ENCODE data around the gene PRDM8. TPM values are rescaled to one million over a fixed set of nuclear protein-coding genes. Genes with fewer than 3 reads are reported as not detected.

PRDM8 gene
- total RNA-seq, 1 experiment from 2014 or later: 0.07 TPM

DNA sequence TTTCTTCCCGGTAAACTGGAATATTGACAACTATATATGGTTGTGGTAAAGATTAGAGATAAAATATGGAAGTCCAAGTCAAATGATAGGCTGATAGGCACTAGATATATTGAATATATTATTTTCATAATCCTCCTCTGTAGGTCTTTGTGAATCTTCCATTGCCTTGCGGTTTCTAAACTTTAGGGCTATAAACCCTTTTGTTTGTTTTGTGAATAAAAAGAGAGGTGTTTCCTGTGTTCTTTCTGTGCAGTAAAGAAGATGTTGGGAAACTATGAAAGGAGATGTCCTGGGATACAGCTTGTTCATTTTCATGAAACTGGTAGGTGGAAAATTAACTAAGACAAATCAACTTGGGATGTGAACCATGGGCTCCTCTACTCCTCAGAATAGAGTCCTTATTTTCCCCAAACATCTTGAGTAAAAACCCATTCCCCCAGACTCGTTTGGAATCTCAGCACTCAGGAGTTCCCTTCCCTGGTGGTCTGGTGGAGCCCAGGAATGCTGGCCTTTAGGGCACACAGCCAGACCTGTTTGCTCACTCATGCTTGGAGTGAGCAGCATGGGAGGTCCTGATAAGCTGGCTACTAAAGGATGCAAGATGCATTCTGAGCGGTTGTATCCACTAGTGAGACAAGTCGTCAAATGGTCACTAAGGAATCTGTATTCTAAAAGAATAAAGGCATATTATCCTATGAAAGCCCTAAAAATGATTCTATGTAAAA lies 22.2 kb downstream of the PRDM8 start:
- Histone ChIP-seq H3K4me3 (ENCODE audit: insufficient read depth, low read depth, low read length) (no peak overlapping the region), H3K36me3 (replicated peaks; ENCODE audit: control insufficient read depth, insufficient read depth, low read length) (no peaks in the 10 kb centered on the region), H3K27me3 (ENCODE audit: control insufficient read depth, insufficient read depth, low read length) (peaks cover 5% of the 10 kb centered on the region)
- no peak for DNase-seq

DNA sequence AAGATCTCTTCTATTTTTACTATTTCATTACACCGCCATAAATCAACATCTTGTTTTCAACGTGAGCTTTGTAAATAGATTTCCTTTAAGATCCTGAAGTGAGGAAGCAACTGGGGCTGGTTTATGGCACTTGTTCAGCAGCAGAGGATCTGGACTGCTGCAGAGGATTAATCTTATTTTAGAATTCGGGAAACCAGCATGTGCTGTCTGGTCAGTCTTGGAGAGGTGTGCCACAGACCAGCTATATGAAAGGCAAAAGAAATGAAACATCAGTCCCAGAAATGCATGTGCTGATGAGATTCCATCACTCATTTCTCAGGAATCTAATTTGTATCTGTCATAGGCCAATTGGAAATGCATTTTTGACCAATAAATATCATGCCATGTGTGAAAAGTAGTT lies 23.4 kb downstream of the PRDM8 start:
- H3K36me3 ChIP-seq (replicated peaks; ENCODE audit: control insufficient read depth, insufficient read depth, low read length): no peaks in the 10 kb centered on the region
- H3K27me3 ChIP-seq (ENCODE audit: control insufficient read depth, insufficient read depth, low read length): peaks cover 4% of the 10 kb centered on the region
- no peak overlapping the region for H3K4me3 ChIP-seq (ENCODE audit: insufficient read depth, low read depth, low read length)
- DNase-seq: no peak

DNA sequence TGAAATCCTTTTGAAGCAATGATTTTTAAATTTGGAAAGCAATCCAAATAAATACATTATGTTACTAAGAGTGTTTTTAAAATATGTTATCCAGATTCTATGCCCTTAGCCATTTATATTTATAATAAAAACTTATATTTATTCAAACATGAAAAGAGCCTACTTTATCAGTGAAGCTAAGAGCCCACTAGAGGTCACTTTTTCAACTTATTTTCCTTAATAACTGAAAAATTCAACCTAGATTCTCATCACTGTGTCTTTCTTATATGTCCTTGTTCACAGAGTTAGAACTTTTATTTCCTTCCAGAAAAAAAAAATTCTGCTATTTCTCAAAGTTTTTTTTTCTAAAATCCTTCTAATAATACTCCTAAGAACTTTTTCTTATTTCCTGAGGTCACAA lies 23.9 kb downstream of the PRDM8 start:
- no peak for DNase-seq
- Histone ChIP-seq H3K27me3 (ENCODE audit: control insufficient read depth, insufficient read depth, low read length) (peaks cover 4% of the 10 kb centered on the region), H3K4me3 (ENCODE audit: insufficient read depth, low read depth, low read length) (no peak overlapping the region), H3K36me3 (replicated peaks; ENCODE audit: control insufficient read depth, insufficient read depth, low read length) (no peaks in the 10 kb centered on the region)

DNA sequence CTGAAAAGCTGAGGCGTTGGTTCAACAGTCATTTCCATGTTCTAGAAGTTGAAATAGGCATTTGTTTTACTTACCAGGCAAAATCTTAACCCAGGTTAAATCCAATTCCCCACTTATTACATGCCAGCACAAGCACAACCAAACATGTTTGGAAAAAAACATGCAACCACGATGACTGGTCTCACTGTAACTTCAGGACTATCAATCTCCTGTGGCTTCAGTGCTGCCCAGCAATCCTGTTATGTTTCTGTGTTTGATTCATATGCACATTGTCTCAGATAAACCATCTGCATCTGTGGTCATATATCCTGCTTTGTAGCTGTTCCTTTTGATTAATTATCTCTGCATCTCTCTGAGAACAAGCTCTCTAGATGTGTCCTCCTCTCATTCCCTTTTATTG lies 28.3 kb downstream of the PRDM8 start:
- no peaks in the 10 kb centered on the region; the same call in 1 of the 2 replicates for H3K27me3 ChIP-seq (ENCODE audit: control insufficient read depth, insufficient read depth, low read length)
- no peak for DNase-seq
- no peak overlapping the region for H3K4me3 ChIP-seq (ENCODE audit: insufficient read depth, low read depth, low read length)
- no peaks in the 10 kb centered on the region for H3K36me3 ChIP-seq (replicated peaks; ENCODE audit: control insufficient read depth, insufficient read depth, low read length)

DNA sequence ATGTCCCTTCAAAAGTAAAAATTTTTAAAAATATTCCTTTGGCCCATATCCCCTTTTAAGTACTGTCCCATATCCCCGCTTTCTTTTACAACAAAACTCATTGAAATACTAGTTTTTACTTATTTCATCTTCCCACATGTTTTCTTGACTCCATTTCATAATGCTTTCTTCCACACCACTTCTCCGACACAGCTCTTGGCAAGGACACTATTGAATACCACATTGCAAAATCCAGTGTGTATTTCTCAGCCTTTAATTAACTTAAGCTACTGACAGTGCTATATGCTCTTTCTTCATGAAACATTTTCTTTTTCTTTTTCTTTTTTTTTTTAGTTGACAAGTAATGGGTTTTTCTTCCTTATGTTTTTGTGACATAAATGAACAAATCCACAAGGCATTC lies 28.8 kb downstream of the PRDM8 start:
- no peak overlapping the region for H3K4me3 ChIP-seq (ENCODE audit: insufficient read depth, low read depth, low read length)
- no peaks in the 10 kb centered on the region for H3K36me3 ChIP-seq (replicated peaks; ENCODE audit: control insufficient read depth, insufficient read depth, low read length)
- H3K27me3 ChIP-seq (ENCODE audit: control insufficient read depth, insufficient read depth, low read length): no peaks in the 10 kb centered on the region; the same call in 1 of the 2 replicates
- no peak for DNase-seq

DNA sequence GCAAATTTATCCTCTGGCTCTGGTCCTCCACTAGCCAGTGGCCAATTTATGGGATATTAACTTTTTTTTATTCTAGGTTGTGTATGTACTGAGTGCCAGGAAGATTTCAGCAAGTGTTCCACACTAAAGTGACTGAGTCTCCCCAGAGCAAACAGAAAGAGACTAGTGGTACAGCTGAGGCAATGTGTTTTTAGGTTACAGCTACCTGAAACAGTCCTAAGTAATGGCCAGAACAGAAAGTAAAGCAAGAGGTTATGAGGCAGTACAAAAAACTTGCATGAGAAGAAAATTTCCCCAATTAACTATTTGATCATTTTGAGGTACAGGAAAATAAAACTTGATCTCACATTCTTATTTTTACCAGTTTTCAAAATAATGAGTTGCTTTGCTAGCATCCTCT lies 31.2 kb downstream of the PRDM8 start:
- H3K27me3 ChIP-seq (ENCODE audit: control insufficient read depth, insufficient read depth, low read length): no peaks in the 10 kb centered on the region; the same call in 1 of the 2 replicates
- H3K4me3 ChIP-seq (ENCODE audit: insufficient read depth, low read depth, low read length): no peak overlapping the region
- no peak for DNase-seq
- H3K36me3 ChIP-seq (replicated peaks; ENCODE audit: control insufficient read depth, insufficient read depth, low read length): no peaks in the 10 kb centered on the region

DNA sequence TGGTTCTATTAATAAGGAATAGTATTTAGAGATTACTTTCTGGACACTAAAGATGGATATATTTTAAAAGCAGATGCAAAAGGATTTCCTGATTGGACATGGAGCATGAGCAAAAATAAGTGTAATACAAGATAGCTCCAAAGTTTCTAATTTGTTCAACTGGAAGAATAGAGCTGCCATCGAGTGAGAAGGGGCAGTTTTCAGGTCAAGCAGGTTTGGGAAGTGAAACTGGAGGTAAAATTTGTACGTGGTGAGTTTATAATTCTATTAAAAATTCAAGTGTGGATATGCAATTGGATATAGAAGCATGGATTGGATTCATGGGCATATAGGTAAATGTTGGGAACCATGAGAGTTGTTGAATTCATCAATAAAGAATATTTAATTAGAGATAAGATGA lies 31.8 kb downstream of the PRDM8 start:
- no peak for DNase-seq
- no peaks in the 10 kb centered on the region; the same call in 1 of the 2 replicates for H3K27me3 ChIP-seq (ENCODE audit: control insufficient read depth, insufficient read depth, low read length)
- no peak overlapping the region for H3K4me3 ChIP-seq (ENCODE audit: insufficient read depth, low read depth, low read length)
- no peaks in the 10 kb centered on the region for H3K36me3 ChIP-seq (replicated peaks; ENCODE audit: control insufficient read depth, insufficient read depth, low read length)

DNA sequence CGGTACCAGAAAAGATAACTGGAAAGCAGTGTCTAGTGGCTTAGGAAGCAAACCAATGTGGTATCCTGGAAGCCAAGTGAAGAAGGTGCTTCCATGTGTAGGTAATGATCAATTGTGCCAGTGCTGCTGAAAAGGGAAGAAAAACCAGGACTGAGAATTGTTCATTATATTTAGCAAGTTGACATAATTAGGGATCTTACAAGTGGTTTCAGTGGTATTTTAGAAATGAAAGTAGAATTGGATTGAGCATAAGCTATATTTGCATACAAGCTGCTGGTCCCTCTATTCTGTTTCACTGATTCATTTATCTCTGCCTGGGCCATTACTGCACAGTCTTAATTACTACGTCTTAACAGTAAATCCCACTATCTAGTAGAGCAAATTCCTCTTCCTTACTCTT lies 32.3 kb downstream of the PRDM8 start:
- no peak overlapping the region for H3K4me3 ChIP-seq (ENCODE audit: insufficient read depth, low read depth, low read length)
- DNase-seq: no peak
- H3K27me3 ChIP-seq (ENCODE audit: control insufficient read depth, insufficient read depth, low read length): no peaks in the 10 kb centered on the region; the same call in 1 of the 2 replicates
- H3K36me3 ChIP-seq (replicated peaks; ENCODE audit: control insufficient read depth, insufficient read depth, low read length): no peaks in the 10 kb centered on the region

DNA sequence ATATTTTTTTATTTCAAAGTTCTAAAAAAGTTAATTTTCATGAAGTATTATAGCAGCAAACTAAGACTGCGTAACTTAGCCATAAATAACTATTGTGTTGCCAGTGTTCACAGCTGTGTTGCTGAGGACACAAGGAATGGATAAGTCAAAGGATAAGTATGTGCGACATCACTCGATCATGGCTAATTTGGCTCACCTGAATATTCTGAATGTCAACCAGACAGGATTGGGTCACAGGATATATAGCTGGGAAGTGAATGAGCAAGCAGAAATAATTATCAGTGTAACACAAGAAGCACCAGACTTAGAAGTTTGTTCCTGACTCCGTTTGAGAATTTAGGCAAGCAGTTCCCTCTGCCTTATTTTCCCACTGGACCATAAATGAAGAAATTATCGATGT lies 33.9 kb downstream of the PRDM8 start:
- no peaks in the 10 kb centered on the region; the same call in 1 of the 2 replicates for H3K27me3 ChIP-seq (ENCODE audit: control insufficient read depth, insufficient read depth, low read length)

DNA sequence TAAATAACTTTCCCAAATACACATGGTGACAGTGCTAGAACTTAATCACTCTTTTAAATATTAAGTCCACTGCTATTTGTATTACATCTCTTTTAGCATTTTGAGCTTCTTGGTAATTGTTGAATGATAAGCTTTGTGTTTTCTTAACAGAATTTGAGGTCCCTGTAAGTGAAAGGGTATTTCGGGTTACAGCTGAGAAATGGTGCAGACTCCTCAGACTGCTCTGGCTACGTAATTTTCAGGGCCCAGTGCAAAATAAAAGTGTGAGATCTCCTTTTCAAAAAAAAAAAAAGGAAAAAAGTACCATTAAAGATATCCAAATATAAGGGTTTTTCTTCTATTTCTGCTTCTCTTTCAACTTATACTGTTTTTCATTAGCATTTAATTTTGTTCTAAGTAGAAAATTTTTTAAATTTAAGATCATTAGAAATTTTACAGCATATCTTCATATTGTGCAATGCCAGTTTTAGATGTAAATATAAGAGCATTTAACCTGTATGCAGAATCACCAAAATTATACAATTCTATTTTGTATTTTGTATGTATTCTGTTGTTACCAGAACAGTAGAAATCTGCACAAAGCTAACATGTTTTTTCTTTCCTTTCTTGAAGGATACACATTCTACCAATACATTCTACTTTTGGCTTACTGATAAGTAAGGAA lies 35.5 kb downstream of the PRDM8 start:
- Histone ChIP-seq H3K4me3 (ENCODE audit: insufficient read depth, low read depth, low read length) (no peak overlapping the region), H3K27me3 (ENCODE audit: control insufficient read depth, insufficient read depth, low read length) (no peaks in the 10 kb centered on the region; the same call in 1 of the 2 replicates), H3K36me3 (replicated peaks; ENCODE audit: control insufficient read depth, insufficient read depth, low read length) (no peaks in the 10 kb centered on the region)
- no peak for DNase-seq

More for the DNA sequence above, 33.9 kb downstream of the PRDM8 start:
- H3K4me3 ChIP-seq (ENCODE audit: insufficient read depth, low read depth, low read length): no peak overlapping the region
- no peaks in the 10 kb centered on the region for H3K36me3 ChIP-seq (replicated peaks; ENCODE audit: control insufficient read depth, insufficient read depth, low read length)
- no peak for DNase-seq

DNA sequence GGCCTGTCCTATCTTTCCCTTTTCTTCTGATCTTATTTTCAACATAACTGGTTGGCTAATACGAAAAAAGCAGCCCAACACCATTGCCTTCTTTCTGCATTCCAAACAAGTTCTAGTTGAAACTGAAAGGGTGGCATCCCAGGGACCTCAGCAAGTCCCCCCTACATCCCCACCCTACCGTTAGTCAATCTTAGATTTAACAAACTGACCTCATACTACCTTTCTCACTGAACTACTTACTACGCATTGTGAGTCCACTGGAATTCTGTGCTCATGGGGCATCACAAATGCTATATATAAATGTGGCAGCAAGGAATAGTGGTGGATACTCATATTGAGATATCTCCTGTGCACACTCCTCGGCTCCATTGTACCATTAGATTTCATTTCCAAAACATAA lies 36.1 kb downstream of the PRDM8 start:
- H3K27me3 ChIP-seq (ENCODE audit: control insufficient read depth, insufficient read depth, low read length): no peaks in the 10 kb centered on the region
- H3K4me3 ChIP-seq (ENCODE audit: insufficient read depth, low read depth, low read length): no peak overlapping the region
- DNase-seq: no peak
- no peaks in the 10 kb centered on the region for H3K36me3 ChIP-seq (replicated peaks; ENCODE audit: control insufficient read depth, insufficient read depth, low read length)

DNA sequence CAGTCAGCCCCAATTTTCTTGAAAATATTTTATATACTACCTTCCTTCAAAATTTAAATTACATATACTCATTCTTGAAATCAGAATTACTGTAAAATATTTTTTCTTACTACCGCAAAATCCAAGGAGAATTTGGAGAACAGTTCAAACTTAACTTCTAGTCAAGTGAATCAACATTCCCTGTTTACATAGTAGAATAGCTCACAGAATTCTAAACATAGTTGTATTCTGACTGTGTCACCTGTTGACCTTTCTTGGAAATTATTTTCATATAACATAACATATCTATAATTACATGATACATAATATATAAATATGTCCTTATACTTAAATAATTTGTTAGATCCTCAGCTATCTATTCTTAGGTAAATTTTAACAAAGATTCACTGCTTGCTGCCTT lies 38.1 kb downstream of the PRDM8 start:
- H3K4me3 ChIP-seq (ENCODE audit: insufficient read depth, low read depth, low read length): no peak overlapping the region
- H3K27me3 ChIP-seq (ENCODE audit: control insufficient read depth, insufficient read depth, low read length): no peaks in the 10 kb centered on the region; the same call in 1 of the 2 replicates
- DNase-seq: no peak
- no peaks in the 10 kb centered on the region for H3K36me3 ChIP-seq (replicated peaks; ENCODE audit: control insufficient read depth, insufficient read depth, low read length)

DNA sequence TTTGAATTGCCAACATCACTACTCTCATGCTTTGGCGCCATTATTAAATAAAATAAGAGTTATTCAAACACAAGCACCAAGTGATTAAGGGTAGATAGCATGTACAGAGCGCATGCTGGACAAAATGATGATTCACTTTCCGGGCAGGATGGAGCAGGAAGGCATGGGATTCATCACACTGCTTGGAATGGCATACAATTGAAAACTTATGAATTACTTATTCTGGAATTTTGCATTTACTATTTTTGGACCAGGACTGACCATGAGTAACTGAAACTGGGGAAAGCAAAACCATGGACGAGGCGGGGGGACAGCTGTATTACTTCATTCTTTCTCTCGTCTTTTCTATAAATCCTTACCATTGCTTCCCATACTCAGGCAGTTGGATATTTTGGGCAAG lies 40.7 kb downstream of the PRDM8 start:
- Histone ChIP-seq H3K4me3 (ENCODE audit: insufficient read depth, low read depth, low read length) (no peak overlapping the region), H3K36me3 (replicated peaks; ENCODE audit: control insufficient read depth, insufficient read depth, low read length) (no peaks in the 10 kb centered on the region), H3K27me3 (ENCODE audit: control insufficient read depth, insufficient read depth, low read length) (no peaks in the 10 kb centered on the region; the same call in 1 of the 2 replicates)
- DNase-seq: no peak

DNA sequence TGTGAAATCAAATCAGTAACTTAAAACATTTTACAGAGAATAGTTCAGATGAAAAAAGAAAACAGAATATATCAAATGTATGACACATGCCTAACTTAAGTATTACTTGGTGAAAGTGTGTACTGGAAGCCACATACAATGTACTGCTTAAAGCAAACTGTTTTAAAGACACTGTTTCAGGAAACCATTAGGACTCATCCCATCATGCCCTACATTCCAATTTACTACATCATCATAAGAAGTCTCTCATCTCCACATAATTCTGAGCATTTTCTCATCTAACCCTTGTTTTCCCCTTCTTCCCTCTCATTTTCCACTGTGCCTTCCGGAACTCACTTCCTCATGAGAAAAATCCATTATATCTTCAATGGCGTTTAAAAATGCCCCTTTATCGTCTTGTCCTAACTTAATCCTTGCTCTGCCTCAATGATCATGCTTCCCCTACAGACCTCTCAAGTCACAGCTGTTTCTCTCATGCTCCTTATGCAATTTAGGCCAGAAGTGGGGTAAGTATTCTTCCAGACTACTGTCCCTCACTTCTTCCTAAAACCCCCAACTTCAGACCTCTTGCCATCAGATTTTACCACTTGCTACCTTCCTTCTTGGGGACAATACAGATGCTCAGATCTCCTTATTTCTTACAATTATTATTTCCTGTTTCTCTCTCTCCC lies 42.3 kb downstream of the PRDM8 start:
- Histone ChIP-seq H3K36me3 (replicated peaks; ENCODE audit: control insufficient read depth, insufficient read depth, low read length) (no peaks in the 10 kb centered on the region), H3K4me3 (ENCODE audit: insufficient read depth, low read depth, low read length) (no peak overlapping the region), H3K27me3 (ENCODE audit: control insufficient read depth, insufficient read depth, low read length) (peaks cover 1% of the 10 kb centered on the region; the same call in 1 of the 2 replicates)
- DNase-seq: no peak

DNA sequence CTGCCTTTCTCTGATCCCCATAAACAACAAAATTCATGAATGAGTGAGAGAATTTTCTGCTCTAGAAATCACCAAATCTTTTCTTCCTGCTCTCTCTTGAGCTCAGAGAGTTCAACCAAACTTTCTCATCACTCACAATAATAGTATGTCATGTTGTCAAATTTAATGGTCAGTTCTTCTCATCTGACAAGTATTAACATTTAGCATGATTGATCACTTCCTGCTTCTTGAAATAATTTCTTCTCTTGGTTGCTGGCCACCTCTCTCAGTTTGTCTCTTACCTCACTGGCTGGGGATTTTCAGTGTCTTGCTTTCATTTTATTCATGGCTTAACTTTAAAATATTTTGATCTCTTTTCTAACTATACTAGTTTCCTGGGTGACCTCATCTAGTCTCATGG lies 43.7 kb downstream of the PRDM8 start:
- Histone ChIP-seq H3K36me3 (replicated peaks; ENCODE audit: control insufficient read depth, insufficient read depth, low read length) (no peaks in the 10 kb centered on the region), H3K4me3 (ENCODE audit: insufficient read depth, low read depth, low read length) (no peak overlapping the region), H3K27me3 (ENCODE audit: control insufficient read depth, insufficient read depth, low read length) (peaks cover 1% of the 10 kb centered on the region; the same call in 1 of the 2 replicates)
- no peak for DNase-seq

Measured in H7 (cell line).